Ascending aorta (tissue), 2 donors: ENCODE measurements around the gene SMCO4. TPM values are rescaled to one million over a fixed set of nuclear protein-coding genes. Genes with fewer than 3 reads are reported as not detected.

Experiments used
- DNase-seq, 2 donors: peaks; one replicate each; pipeline ENCODE4 v3.0.0-alpha.2; 2019; ENCODE audit warnings: low spot score in 2 of 2
- H3K27ac ChIP-seq, 2 donors: fragments of 200-600 bp; sonication (generic); one replicate each; pipeline ENCODE4 v1.5.1; 2016 to 2017; ENCODE audit warnings: mild to moderate bottlenecking in 1 of 2
- H3K27me3 ChIP-seq: fragments of 200-600 bp; sonication (generic); one replicate; pipeline ENCODE4 v1.5.1; 2017
- H3K36me3 ChIP-seq, 2 donors: fragments of 200-600 bp; sonication (generic); one replicate each; pipeline ENCODE4 v1.5.1; 2016
- H3K4me1 ChIP-seq, 2 donors: fragments of 200-600 bp; sonication (generic); one replicate each; pipeline ENCODE4 v1.5.1; 2016 to 2017; ENCODE audit warnings: mild to moderate bottlenecking in 1 of 2
- H3K4me3 ChIP-seq, 2 donors: fragments of 200-600 bp; sonication (generic); one replicate each; pipeline ENCODE4 v1.5.1; 2016 to 2017; ENCODE audit warnings: mild to moderate bottlenecking in 1 of 2
- H3K9me3 ChIP-seq, 2 donors: fragments of 200-600 bp; sonication (generic); one replicate each; pipeline ENCODE4 v1.5.1; 2016
- CTCF ChIP-seq, 3 experiments: fragments of 200-600 bp in 2 of 3; fragments of 450-650 bp in 1 of 3; sonication (generic) in 2 of 3; IDR thresholded peaks; one replicate each; pipeline ENCODE4 v1.5.1; 2016 to 2019; ENCODE audit warnings: antibody characterized with exemption in 3 of 3, mild to moderate bottlenecking in 1 of 3, moderate library complexity in 1 of 3
- intact Hi-C: fragments of 100-400 bp; cut with DNase I; formaldehyde crosslinking; loops from one replicate; pipeline ENCODE4 v1.15.1; 2023
- total RNA-seq: library from RNA; depleted of rRNA; stranded (reverse); fragments of >200 nt; gene quantifications from one replicate; pipeline ENCODE4 v1.1.0, GENCODE V29; 2016

SMCO4 gene
- total RNA-seq, 1 donor from 2014 or later = 89.2 TPM

DNA sequence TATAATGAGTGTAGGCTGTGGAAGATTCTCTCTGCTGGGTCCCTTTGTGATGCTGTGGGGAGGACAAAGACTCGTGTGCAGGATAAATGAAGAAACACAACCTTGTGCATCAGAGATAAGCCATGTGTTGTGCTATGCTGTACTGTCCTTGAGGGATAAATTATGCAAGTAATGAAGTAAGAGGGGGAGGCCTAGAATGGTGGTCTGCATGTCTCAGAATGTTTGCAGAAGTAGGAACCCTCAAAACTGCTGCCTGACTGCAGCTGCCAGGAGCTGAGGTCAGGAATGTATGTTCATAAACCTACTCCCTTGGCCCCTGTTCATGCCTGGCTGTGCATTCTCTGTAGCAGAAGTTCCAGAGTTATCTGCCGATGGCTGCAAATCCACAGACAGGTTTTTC lies 4.6 kb upstream of the SMCO4 start:
- no peaks in the 10 kb centered on the region for H3K9me3 ChIP-seq
- intact Hi-C loops = loop anchor here (10.0 kb wide), 2 partner anchors 197 to 237 kb away; partner anchors contain the start of genes C11orf54, MED17 and TAF1D
- no peak overlapping the region for H3K27ac ChIP-seq
- TF ChIP-seq CTCF (IDR thresholded peaks at IDR 0.05) = no peak
- H3K36me3 ChIP-seq = no peaks in the 10 kb centered on the region
- no peak overlapping the region for H3K4me3 ChIP-seq
- H3K4me1 ChIP-seq = no peaks in the 10 kb centered on the region
- no peak for DNase-seq
- no peaks in the 10 kb centered on the region for H3K27me3 ChIP-seq

GRCh38 chr11:93547028-93547427 lies 3.8 kb upstream of the SMCO4 start:
- no peaks in the 10 kb centered on the region for H3K9me3 ChIP-seq
- TF ChIP-seq CTCF (IDR thresholded peaks at IDR 0.05) = no peak
- no peak overlapping the region for H3K27ac ChIP-seq
- H3K36me3 ChIP-seq = no peaks in the 10 kb centered on the region
- no peaks in the 10 kb centered on the region for H3K27me3 ChIP-seq
- no peak for DNase-seq
- intact Hi-C loops = loop anchor here (10.0 kb wide), 2 partner anchors 198 to 238 kb away; partner anchors contain the start of genes C11orf54, MED17 and TAF1D
- H3K4me3 ChIP-seq = no peak overlapping the region
- H3K4me1 ChIP-seq = no peaks in the 10 kb centered on the region

DNA sequence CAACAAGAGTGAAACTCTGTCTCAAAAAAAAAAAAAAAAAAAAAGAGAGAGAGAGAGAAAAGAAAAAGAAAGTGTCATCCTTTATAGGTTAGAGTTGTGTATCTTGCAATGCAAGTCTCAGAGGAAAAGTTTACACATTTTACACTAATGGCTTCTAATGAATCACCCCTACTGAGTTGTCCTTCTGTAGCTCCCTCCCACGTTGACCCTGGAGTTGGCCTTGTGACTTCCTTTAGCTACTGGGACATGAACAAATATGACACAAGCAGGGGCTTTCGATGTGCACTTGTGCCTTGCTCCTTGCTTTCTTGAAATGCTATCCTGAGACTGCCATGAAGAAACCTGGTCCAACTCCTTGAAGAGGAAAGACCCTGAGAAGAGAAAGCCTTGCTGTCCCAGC lies 2.4 kb upstream of the SMCO4 start:
- H3K4me1 ChIP-seq = peaks cover 0 to 5% of the 10 kb centered on the region in 2 donors
- H3K9me3 ChIP-seq = no peaks in the 10 kb centered on the region
- TF ChIP-seq CTCF (IDR thresholded peaks at IDR 0.05) = no peak
- H3K36me3 ChIP-seq = no peaks in the 10 kb centered on the region
- intact Hi-C loops = loop anchor here (10.0 kb wide), 2 partner anchors 199 to 239 kb away; partner anchors contain the start of genes C11orf54, MED17 and TAF1D
- H3K27ac ChIP-seq = no peak overlapping the region
- no peak for DNase-seq
- H3K4me3 ChIP-seq = no peak overlapping the region
- H3K27me3 ChIP-seq = no peaks in the 10 kb centered on the region

- no peaks in the 10 kb centered on the region for H3K36me3 ChIP-seq
- peaks cover 0 to 18% of the 10 kb centered on the region in 2 donors for H3K4me1 ChIP-seq
- H3K4me3 ChIP-seq = peak overlapping the region; percentile 94 to 96
- intact Hi-C loops = loop anchor here (1.0 to 10.0 kb wide), 6 partner anchors 24 to 346 kb away; partner anchors contain the start of genes C11orf54, CEP295, MED17 and SLC36A4
- TF ChIP-seq CTCF (IDR thresholded peaks at IDR 0.05) = no peak
- DNase-seq = no peak
- H3K27me3 ChIP-seq = no peaks in the 10 kb centered on the region
- peak overlapping the region; percentile 95 to 97 for H3K27ac ChIP-seq
- no peaks in the 10 kb centered on the region for H3K9me3 ChIP-seq
Observed at GRCh38 chr11:93542811-93543229, 371 bp downstream of the SMCO4 start.

DNA sequence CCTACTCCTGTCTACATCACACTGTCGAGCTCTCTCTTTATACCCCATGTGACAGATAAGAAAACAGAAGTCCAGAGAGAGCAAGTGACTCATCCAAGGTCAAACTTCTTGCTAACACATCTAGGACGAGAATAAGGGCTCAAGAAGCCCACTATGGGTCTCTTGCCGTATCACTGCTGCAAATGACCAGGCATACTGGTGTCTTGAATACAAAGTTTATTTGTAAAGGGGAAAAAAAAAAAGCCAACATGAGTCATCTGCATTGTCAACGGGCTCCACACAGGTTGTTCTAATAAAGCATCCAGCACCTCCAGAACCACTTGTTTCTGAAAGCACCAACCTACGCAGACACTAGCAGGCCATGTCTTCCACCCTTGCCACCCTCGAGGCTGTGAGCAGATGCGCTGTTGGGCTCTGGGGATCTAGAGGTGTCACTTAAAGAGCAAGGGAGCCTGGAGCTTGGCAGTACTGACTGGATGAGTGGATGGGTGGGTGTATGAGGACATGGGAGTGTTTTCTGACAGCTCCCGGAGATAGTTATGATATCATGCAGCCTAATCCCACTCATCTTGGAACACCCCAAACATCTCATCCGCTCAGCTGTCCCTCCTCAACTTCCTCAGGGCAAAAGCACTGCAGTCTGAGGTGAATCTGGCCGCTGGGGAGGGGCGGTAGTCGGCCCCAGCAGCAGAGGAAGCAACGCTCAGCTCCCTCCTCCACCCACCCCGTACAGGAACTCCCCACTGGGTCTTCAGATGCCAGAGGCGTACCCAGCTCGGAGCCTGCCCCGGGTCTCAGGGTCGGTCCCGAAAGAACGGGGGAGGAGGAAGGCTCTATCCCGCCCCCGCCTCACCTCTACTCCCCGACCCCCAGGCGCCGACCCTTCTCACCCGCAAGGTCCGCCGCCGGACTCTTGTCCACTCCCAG lies 1.0 kb downstream of the SMCO4 start:
- peak overlapping the region; percentile 94 to 96 for H3K4me3 ChIP-seq
- intact Hi-C loops = loop anchor here (2.0 to 10.0 kb wide), 5 partner anchors 25 to 345 kb away; partner anchors contain the start of genes C11orf54, CEP295, MED17 and SLC36A4
- H3K36me3 ChIP-seq = no peaks in the 10 kb centered on the region
- no peaks in the 10 kb centered on the region for H3K9me3 ChIP-seq
- DNase-seq = peak in 1 of 2 donors; percentile 74
- peak overlapping the region; percentile 95 to 97 for H3K27ac ChIP-seq
- peaks cover 7 to 23% of the 10 kb centered on the region in 2 donors for H3K4me1 ChIP-seq
- TF ChIP-seq CTCF (IDR thresholded peaks at IDR 0.05) = no peak
- H3K27me3 ChIP-seq = no peaks in the 10 kb centered on the region
